Thoracic aorta (tissue), 2 donors: ENCODE results near the gene PDE6B. TPM values are rescaled to one million over a fixed set of nuclear protein-coding genes. Genes with fewer than 3 reads are reported as not detected.

Source experiments
- ATAC-seq: fragments of 150-250 bp; one replicate; pipeline ENCODE4 v1.8.0; 2017; ENCODE audit warnings: low read depth; ENCODE audit not compliant: insufficient number of reproducible peaks, low FRiP score
- DNase-seq: peaks from one replicate; pipeline ENCODE4 v3.0.0-alpha.2; 2020; ENCODE audit warnings: low spot score
- H3K27ac ChIP-seq, 2 donors: fragments of 200-600 bp; sonication (generic); 1 replicate in 1 of 2; 2 replicates in 1 of 2; pipeline ENCODE4 v1.5.1; 2016; ENCODE audit warnings: mild to moderate bottlenecking in 2 of 2, moderate library complexity in 2 of 2
- H3K27me3 ChIP-seq: fragments of 200-600 bp; sonication (generic); replicated peaks from 2 replicates; pipeline ENCODE4 v1.6.0; 2016; ENCODE audit warnings: mild to moderate bottlenecking; ENCODE audit not compliant: insufficient read depth
- H3K36me3 ChIP-seq: fragments of 200-600 bp; sonication (generic); one replicate; pipeline ENCODE4 v1.5.1; 2016
- H3K4me1 ChIP-seq, 2 donors: fragments of 200-600 bp; sonication (generic); 1 replicate in 1 of 2; 2 replicates in 1 of 2; pipeline versions ENCODE4 v1.5.1 to v1.6.0; 2016; ENCODE audit warnings: low read depth in 2 of 2, mild to moderate bottlenecking in 1 of 2; ENCODE audit not compliant: control insufficient read depth in 1 of 2
- H3K4me3 ChIP-seq: fragments of 200-600 bp; sonication (generic); 2 replicates; pipeline ENCODE4 v1.5.1; 2016; ENCODE audit warnings: mild to moderate bottlenecking
- H3K9me3 ChIP-seq: fragments of 200-600 bp; sonication (generic); 2 replicates; pipeline ENCODE4 v1.5.1; 2016
- CTCF ChIP-seq: fragments of 200-600 bp; sonication (generic); IDR thresholded peaks from one replicate; pipeline ENCODE4 v1.5.1; 2019; ENCODE audit warnings: antibody characterized with exemption
- total RNA-seq, 2 donors: library from RNA; depleted of rRNA; stranded (reverse); fragments of >200 nt; gene quantifications; one replicate each; pipeline versions ENCODE4 v1.1.0 to v1.2.3, GENCODE V29; 2016

Gene PDE6B
- total RNA-seq, 2 donors from 2014 or later: 1.8 to 3.6 TPM

DNA sequence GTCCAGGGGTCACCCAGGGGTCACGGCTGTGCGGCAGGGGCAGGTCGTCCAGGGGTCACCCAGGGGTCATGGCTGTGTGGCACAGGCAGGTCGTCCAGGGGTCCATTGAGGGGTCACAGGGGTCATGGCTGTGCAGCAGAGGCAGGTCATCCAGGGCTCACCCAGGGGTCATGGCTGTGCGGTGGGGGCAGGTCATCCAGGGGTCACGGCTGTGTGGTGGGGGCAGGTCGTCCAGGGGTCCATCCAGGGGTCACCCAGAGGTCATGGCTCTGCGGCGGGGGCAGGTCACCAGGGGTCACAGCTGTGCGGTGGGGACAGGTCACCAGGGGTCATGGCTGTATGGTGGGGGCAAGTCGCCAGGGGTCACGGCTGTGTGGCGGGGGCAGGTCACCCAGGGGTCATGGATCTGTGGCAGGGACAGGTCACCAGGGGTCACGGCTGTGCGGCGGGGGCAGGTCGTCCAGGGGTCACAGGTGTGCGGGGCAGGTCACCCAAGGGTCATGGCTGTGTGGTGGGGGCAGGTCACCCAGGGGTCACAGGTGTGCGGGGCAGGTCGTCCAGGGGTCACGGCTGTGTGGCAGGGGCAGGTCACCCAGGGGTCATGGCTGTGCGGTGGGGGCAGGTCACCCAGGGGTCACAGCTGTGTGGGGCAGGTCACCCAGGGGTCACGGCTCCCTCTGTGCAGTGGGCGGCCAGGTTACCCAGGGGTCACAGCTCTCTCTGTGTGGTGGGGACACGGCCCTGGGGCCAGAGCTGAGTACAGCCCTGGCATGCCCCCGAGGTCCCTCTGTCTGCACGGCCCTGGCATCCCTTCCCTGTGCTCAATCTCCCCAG, 32.7 kb downstream of the PDE6B start:
- no peak overlapping the region for H3K27ac ChIP-seq
- H3K9me3 ChIP-seq: no peaks in the 10 kb centered on the region
- TF ChIP-seq CTCF: no peak
- ATAC-seq (no peak), DNase-seq (no peak)
- H3K27me3 ChIP-seq: no peaks in the 10 kb centered on the region
- H3K4me1 ChIP-seq: no peaks in the 10 kb centered on the region
- H3K4me3 ChIP-seq: no peak overlapping the region
- no peaks in the 10 kb centered on the region for H3K36me3 ChIP-seq

DNA sequence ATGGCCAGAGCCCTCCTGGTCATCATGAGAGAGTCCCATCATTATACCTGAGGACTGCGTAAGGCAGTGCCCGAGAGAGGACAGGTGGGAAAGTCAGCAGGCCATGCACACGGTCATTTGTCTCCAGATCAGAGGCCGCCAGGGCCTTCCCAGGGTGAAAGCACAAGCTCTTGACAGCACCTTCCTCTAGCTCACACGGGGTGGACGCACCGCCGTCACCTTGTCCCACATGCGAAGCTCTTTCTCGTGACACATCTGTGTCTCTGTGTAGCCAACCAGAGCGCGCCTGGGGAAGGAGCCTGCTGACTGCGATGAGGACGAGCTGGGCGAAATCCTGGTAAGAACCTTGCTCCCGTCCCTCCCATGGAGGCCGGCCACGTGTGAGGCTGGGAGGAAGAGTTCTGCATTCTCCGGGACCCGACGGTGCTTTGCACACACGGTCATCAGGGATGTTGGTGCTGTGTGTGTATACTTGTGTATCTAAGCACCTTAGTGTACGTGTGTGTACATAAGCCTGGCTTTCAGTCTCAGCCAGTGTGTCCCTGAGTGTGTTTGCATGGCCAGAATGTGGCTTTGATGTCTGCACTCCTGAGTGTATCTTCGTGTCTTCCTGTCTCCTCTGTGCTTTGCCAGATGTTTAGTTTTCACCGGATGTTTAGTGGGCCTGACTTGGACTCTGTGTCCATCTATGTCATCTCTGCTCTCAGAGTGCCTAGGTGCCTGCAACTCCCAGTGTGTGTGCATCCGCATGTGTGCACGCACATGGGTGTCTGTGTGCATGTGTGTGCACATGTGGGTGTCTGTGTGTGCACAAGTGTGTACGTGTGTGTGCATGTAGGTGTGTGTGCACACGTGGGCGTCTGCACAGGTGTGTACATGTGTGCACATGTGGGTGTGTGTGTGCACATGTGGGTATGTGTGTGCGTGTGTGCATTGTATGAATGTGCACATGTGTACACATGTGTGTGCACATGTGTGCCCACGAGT, 33.6 kb downstream of the PDE6B start:
- no peak for TF ChIP-seq CTCF
- ATAC-seq: no peak
- Histone ChIP-seq H3K36me3 (no peaks in the 10 kb centered on the region), H3K27me3 (no peaks in the 10 kb centered on the region), H3K4me3 (no peak overlapping the region), H3K4me1 (no peaks in the 10 kb centered on the region), H3K27ac (no peak overlapping the region), H3K9me3 (no peaks in the 10 kb centered on the region)
- DNase-seq: no peak

DNA sequence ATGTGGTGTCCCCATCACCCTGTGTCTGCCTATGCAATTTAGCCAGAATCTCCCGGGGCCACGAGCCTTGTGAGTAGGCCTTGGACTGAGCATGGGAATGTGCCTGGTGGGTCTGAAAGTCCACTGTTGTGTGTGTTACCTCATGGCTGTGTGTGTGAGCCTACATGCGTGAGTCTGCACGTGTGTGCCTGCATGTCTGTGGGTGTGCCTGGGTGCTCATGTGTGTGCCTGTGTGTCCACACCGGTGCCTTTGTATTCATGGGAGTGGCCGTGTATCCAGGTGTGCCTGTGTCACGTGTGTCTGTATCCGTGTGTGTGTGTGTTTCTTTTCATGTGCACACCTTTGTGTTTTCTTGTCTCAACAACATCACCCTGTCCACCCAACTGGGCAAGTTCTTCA, 34.5 kb downstream of the PDE6B start:
- ATAC-seq (no peak), DNase-seq (no peak)
- Histone ChIP-seq H3K9me3 (no peaks in the 10 kb centered on the region), H3K27me3 (no peaks in the 10 kb centered on the region), H3K4me3 (no peak overlapping the region), H3K27ac (no peak overlapping the region), H3K36me3 (no peaks in the 10 kb centered on the region), H3K4me1 (no peaks in the 10 kb centered on the region)
- TF ChIP-seq CTCF: no peak

- H3K27me3 ChIP-seq: no peaks in the 10 kb centered on the region
- H3K36me3 ChIP-seq: no peaks in the 10 kb centered on the region
- H3K4me1 ChIP-seq: no peaks in the 10 kb centered on the region
- TF ChIP-seq CTCF: no peak
- DNase-seq (no peak), ATAC-seq (no peak)
- no peak overlapping the region for H3K4me3 ChIP-seq
- H3K27ac ChIP-seq: no peak overlapping the region
- no peaks in the 10 kb centered on the region for H3K9me3 ChIP-seq
Observed at GRCh38 chr4:660401-660800, 35.0 kb downstream of the PDE6B start.

- DNase-seq: no peak
- no peak for ATAC-seq
- Histone ChIP-seq H3K9me3 (no peaks in the 10 kb centered on the region), H3K27me3 (no peaks in the 10 kb centered on the region), H3K27ac (no peak overlapping the region), H3K4me1 (no peaks in the 10 kb centered on the region), H3K36me3 (no peaks in the 10 kb centered on the region), H3K4me3 (no peak overlapping the region)
- TF ChIP-seq CTCF: no peak
Observed at GRCh38 chr4:661231-661630, 35.9 kb downstream of the PDE6B start.
